ENCODE measurements around the gene P2RX4.
"Not testable (repeated sequence)": the region's sequence is repeated elsewhere in the genome, so short reads cannot be mapped to it uniquely, and the experiment has no call there.

The P2RX4 gene

GRCh38 chr12:121189131-121189530 lies 20.8 kb upstream of the P2RX4 start:
- no peak for FAIRE-seq

GRCh38 chr12:121189619-121190155 lies 20.2 kb upstream of the P2RX4 start:
- no peak for FAIRE-seq

GRCh38 chr12:121190523-121191031 lies 19.4 kb upstream of the P2RX4 start:
- FAIRE-seq: no peak

GRCh38 chr12:121191151-121191550 lies 18.8 kb upstream of the P2RX4 start:
- no peak for FAIRE-seq

- FAIRE-seq: no peak
These were observed 13.0 kb upstream of the P2RX4 start for GRCh38 chr12:121196902-121197301.

- FAIRE-seq: no peak
These were observed 11.0 kb upstream of the P2RX4 start for GRCh38 chr12:121198949-121199348.

GRCh38 chr12:121201140-121201539 lies 8.8 kb upstream of the P2RX4 start:
- FAIRE-seq: not testable (repeated sequence)

GRCh38 chr12:121202407-121203355 lies 7.2 kb upstream of the P2RX4 start:
- FAIRE-seq: no peak

- no peak for FAIRE-seq
These were observed 6.4 kb upstream of the P2RX4 start for GRCh38 chr12:121203482-121203881.

- no peak for FAIRE-seq
These were observed 4.4 kb upstream of the P2RX4 start for GRCh38 chr12:121205491-121205890.

GRCh38 chr12:121208571-121208970 lies 1.4 kb upstream of the P2RX4 start:
- FAIRE-seq: not testable (repeated sequence)

- FAIRE-seq: no peak
These were observed 708 bp upstream of the P2RX4 start for GRCh38 chr12:121209221-121209620.

GRCh38 chr12:121212875-121213274 lies 2.9 kb downstream of the P2RX4 start:
- no peak for FAIRE-seq

GRCh38 chr12:121214166-121214777 lies 4.3 kb downstream of the P2RX4 start:
- no peak for FAIRE-seq

GRCh38 chr12:121214855-121215745 lies 5.2 kb downstream of the P2RX4 start:
- no peak for FAIRE-seq

- no peak for FAIRE-seq
These were observed 6.2 kb downstream of the P2RX4 start for GRCh38 chr12:121216102-121216501.

GRCh38 chr12:121217063-121217462 lies 7.1 kb downstream of the P2RX4 start:
- FAIRE-seq: no peak

- no peak for FAIRE-seq
These were observed 7.8 kb downstream of the P2RX4 start for GRCh38 chr12:121217761-121218160.

GRCh38 chr12:121218588-121219352 lies 8.8 kb downstream of the P2RX4 start:
- FAIRE-seq: no peak

- FAIRE-seq: no peak
These were observed 9.5 kb downstream of the P2RX4 start for GRCh38 chr12:121219353-121219986.

- FAIRE-seq: no peak
These were observed 12.9 kb downstream of the P2RX4 start for GRCh38 chr12:121222847-121223246.
